HG03159 (cell line): ENCODE data around the gene FYB1.

Source experiments
- ATAC-seq: cut with Tn5 transposase; IDR thresholded peaks from one replicate; pipeline ENCODE4 v1.9.1; 2021; ENCODE audit warnings: mild to moderate bottlenecking, moderate library complexity; ENCODE audit not compliant: unreplicated experiment

The FYB1 gene

DNA sequence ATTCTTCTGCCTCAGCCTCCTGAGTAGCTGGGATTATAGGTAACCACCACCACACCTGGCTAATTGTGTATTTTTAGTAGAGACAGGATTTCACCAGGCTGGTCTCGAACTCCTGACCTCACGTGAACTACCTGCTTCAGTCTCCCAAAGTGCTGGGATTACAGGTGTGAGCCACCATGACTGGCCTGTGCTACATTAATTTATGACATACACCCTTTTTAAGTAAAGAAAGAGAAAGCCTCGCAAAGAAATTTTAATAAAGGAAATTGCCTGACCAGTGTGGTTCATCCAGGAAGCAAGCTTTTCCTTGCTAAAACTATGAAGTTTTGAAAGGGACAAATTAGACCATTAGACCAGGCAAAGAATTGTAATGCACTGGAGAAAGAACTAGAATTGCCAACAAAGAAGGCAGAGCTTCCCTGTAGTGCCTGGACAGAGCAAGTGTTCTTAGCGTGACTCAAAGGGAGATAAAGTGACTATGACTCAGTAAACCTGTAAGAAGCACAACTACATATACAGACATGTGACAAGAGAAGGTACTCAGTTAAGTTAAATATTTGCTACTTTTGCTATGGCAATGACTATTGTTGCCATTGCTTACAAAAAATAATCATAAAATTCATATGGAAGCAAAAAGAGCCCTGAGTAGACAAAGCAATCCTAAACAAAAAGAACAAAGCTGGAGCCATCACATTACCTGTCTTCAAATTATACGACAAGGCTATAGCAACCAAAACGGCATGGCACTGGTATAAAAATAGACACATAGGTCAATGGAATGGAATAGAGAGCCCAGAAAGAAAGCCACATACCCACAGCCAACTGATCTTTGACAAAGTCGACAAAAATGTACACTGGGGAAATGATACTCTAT is 54.6 kb downstream of the FYB1 start:
- ATAC-seq: peak; percentile 62

DNA sequence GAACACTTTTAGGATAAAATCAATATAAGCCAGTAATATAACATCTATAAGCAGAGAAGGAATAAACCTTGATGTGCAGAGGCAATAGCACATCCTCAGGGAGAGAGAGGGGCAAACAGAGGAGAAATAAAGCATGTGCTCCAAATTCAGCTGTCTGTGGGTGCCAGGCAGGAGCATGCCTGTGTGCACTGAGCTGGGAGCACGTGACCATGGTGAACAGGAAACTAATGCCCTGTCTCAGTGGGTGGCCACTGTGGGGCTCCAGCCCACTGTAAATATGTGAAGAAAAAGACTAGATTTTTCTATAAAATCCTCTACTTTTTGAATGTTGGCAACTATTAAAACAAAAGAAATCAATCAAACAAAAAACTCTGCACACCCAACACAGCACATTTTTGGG is 55.3 kb downstream of the FYB1 start:
- no peak for ATAC-seq

DNA sequence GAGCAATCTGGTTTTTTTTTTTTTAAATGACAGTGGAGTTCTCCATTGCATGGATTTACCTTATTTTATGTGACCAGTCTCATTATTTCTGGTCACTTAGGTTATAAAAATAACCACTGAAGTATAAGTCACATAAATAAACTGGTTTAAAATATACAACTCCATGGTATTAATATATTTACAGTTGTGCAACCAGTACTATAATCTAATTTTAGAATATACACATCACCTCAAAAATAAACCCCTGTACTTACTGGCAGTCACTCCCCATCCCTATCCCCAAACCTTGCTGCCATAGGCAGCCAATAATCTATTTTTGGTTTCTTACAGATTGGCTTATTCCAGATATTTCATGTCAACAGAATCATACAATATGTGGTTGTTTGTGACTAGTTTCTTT is 57.8 kb downstream of the FYB1 start:
- ATAC-seq: no peak

DNA sequence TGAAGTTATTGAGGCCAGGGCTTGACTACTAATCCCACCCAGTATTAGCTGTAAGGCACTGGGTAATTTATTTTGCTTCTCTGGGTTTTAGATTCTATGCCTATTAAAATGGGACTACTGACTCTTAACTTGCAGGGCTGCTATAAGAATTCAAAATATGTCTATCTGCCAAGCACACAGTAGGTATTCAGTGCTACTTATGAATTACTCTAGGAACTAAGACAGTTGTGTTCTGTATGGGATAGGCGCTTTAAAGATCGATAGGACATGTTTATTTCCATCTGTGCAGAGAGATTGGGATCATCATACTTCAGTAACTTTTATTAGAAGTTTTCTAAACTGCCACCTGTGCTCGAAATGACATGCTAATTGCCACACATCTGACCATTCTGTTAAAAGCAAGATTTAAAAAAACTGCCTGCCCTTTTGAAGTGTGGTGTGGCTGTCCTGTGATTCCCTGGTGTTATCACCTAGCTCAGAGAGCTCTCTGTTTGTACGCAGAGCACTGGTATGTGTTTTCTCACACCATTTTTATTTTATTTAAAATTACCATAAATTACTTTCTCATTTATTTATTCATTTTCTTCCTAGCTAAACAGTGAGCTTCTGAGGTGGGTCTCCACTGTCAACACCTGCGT is 58.7 kb downstream of the FYB1 start:
- ATAC-seq: no peak

DNA sequence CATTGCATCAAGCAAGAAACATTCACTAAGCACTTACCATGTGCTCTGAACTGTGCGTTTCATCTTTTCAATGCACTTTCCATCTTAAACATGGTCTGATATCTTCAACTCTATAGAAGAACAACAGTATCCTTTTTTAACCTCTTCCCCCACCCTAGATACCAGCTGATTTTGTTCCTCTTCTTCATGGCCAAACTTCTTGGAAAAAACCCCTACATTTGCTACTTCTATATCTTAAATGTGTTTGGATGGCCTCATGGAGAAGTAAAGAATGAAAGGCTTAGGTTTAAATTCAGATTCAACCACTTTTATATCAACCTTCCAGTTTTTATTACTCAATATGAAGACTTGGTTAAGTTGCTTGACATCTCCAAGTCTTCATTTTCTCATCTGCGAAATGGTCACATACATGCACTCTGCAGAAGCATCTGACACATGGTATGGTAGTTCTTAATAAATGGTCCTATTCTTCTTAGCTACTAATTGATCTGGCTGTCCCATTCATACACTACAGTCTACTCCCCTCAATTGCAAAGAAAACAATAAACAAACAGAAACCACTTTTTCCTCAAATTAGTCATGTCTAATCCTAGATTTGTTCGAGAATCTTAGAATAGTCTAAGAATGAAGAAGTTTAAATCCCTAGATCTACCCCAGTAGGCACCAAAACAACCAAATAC is 59.4 kb downstream of the FYB1 start:
- ATAC-seq: no peak

DNA sequence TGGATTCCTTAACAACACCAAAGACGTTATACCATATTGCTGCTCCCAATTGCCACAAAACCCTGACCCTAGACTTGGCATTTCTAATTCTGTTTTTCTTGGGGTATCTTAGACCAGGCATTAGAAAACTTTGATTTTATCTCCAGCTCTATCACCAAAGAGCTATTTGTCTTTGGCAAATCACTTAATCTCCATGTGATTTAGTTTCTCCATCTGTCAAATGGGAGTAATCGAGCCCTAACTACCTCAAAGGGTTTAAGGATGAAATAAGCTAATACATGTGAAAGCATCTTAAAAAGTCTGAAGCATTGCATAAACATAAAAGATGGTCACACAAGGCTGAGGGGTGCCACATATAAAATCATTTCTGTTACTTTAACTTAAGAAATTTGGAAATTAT is 60.6 kb downstream of the FYB1 start:
- no peak for ATAC-seq

DNA sequence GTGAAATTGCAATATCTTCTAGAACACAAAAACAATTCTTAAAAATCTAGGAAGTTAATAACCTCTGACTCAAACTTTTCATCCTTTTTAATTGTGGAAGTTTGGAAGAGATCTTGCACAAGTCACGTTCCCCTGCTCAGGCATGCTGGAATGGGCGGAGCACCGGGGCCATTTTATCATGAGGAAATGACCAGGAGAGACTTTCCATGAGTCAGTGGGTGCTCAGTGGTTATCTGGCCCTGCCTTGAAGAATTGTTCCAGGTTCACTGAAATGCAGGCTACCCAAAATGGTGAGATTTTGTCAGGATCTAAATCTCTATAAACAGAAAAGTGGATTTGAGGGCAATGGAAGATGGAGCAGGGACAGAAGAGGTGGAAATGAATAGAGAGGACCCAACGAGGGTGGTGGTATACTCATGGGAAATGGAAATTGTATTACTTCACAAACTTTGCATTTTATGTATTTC is 61.2 kb downstream of the FYB1 start:
- no peak for ATAC-seq

DNA sequence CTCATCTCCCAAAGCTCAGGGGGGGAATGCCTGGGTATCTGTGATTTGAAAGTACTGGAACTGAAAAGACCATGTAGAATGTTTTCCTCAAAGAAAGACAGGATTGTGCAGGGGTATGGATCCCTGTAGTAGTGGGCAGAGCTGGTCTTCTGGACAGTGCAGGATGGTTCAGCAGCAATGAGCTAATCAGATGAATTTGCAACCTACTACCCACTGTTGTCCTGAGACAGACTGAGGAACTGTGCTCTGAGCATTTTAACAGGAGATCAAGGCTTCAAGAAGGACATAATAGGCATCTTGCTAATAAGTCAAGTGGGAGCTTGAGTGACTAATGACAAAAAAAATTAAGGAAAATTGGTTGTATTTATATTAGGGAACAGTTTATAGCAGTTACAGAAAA is 61.7 kb downstream of the FYB1 start:
- ATAC-seq: no peak

DNA sequence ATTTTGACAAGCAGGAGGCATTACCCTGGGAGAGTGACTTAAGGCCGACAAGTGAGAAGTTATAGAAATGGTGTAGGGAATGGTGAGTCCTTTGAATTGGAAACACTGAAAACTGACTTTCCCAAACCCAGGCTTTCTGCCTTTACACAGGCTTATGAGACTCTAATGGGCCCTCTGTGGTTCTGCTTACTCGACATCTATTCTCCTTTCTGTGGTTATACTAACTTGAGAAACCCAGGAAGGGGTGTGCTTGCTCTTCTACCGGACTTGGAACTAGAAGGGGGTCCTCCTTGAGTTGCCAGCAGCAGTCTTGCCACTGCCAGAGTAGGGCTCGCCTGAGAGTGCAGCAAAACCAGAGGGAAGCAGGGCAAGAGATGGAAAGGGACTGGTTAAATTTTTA is 63.3 kb downstream of the FYB1 start:
- ATAC-seq: no peak

DNA sequence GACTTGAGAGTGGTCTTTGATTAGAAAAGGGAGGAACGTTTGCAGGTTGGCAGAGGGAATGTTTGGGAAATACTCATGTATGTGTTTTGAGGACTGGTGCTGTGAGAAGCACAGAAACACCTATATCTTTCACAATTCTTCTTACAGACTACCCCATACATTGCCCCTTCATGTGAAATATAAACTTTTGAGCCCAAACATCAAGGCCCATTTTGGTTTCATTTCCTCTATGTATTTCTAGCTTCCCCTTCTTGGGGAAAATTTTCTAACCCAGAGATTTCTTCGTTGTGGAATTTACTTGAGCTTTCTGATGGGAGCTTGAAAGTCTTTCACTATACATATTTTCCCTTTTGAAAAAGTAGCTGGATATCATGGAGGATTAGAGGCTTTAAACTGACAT is 67.6 kb downstream of the FYB1 start:
- ATAC-seq: no peak

DNA sequence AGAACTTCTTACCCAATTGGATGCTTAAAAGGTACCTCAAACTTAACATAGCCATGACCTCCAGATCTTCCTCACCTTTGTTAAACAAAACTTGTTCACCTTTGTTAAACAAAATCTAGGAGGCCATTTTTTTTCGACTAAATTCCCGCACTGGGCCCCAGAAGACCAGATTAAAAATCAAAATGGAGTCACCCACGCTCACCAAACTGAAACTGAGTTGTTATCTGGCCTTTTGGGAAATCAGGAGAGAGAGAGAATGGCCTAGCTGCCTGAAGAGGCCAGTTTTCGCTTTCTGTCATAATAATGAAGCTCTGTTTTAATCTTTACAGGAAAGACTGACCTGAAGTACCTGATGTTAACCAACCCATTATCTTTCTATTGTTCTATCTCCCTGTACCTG is 69.4 kb downstream of the FYB1 start:
- ATAC-seq: no peak

DNA sequence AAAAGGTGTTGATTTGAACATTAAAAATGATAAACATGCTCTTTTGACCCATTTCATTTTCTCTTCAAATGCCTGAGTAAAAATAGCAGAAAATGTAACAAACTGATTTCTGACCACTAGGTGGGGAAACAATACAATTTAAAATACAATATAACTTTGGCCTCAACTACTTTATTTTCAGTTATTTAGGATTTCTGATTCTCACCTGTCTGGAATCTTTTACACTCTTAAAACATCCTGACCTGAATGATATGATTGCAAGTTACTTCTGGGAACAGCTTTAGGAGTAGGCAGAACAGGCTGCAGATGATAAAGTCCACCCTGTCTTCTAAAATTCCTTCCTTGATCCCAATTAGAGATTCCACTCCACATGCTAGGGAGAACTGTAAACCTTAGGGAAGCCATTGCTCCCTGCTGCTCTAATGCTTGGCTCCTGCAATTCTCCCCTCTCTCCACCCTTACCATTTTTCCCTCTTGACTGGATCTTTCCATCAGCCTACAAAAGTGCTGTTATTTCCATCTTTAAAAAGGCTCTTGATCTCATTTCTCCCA is 70.3 kb downstream of the FYB1 start:
- no peak for ATAC-seq

DNA sequence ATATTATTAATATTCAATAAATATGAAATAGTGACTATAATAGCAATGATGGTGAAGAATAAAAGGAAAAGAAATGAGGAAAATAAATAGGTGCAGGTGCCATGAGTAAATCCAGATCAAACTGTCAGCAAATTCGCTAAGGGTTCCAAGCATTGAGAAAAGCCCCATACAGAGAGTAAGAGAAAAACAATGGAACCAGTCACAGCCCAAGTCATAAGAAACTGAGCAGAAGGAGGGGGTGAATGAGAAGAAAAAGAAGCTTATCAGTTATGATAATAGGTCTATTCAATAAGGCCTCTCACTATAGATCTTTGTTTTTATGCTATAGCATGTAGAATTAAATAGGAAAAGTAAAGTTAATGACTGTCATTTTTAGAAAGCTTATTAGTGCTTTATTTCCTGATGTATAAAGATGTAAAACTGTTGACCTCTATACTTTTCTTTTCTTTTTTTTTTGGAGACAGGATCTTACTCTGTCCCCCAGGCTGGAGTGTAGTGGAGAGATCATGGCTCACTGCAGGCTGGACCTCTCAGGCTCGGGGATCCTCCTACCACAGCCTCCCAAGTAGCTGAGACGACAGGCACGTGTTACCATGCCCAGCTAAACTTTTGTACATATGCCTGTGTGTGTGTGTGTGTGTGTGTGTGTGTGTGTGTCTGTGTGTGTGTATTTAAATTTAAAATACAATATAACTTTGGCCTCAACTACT is 72.4 kb downstream of the FYB1 start:
- ATAC-seq: no peak

DNA sequence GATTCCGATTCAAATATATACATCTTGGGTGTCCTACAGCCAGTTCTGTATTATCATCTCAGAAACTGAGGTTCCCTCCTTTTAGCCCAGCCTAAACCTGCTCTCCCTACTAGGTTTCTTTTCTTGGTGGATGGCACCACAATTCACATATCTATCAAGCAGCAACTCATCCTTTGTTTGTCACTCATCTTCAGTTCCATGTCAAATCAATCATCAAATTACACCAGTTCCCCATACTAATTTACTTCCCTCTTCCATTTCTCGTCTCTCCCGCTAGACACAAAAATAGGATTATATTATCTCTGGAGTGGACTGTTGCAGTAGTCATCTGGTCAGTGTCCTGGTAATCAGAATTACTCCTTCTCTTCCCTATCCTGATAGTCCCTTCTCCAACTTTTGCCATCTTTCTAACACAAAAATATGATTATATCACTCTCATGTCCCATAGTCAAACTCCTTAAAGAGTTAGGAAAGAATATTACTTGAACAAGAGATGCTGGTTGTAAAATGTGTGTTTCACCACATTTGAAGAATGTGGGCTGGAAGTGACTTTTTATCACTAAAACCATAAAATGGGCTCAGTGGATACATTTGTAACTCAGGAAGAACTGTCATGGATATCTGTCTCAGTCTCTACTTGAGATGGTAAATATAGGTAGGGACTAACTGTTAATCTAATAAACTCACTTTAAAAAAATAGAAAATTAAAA is 76.1 kb downstream of the FYB1 start:
- no peak for ATAC-seq

DNA sequence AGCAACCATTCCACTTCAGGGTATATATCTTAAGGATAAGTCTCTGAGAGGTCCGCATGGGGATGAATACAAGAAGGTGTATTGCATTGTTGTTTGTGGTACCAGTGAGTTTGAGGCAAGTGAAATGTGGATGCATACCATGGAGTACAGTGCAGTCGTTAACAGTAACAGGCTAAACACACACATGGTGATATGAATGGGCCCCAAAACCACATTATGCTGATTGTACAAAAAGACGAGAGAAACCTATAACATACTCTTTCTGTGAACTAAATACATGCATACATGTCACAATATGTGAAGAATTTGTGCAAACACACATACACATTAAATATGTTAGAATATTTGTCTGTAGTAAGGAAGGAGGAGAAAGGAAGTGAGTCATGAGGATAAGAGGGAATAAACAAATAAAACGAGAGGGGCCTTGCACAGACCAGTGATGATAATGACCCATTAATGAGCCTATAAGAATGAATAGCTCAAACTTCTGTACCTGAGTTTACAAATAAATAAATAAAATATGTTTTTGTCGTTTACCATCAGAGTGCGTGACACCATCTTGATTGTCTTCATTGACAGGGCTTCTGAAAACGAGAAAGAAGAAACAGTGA is 78.7 kb downstream of the FYB1 start:
- ATAC-seq: no peak

DNA sequence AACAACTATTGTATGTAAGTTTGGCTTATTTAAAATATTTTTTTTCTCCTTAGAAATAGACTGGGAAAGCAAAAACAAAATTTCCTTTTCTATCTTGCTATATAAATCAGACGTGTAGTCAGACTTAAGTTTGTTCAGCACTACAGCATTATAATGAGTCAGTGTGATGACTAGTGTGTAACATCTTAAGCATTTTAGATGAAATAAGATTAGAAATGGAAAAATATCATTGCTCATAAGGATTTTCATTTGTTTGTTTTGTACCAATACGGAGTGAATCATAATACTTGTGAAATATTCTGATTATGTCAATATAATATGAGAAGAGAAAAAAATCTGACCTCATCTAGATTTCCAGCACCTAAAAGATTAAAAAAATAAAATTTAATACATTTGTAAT is 80.5 kb downstream of the FYB1 start:
- no peak for ATAC-seq

DNA sequence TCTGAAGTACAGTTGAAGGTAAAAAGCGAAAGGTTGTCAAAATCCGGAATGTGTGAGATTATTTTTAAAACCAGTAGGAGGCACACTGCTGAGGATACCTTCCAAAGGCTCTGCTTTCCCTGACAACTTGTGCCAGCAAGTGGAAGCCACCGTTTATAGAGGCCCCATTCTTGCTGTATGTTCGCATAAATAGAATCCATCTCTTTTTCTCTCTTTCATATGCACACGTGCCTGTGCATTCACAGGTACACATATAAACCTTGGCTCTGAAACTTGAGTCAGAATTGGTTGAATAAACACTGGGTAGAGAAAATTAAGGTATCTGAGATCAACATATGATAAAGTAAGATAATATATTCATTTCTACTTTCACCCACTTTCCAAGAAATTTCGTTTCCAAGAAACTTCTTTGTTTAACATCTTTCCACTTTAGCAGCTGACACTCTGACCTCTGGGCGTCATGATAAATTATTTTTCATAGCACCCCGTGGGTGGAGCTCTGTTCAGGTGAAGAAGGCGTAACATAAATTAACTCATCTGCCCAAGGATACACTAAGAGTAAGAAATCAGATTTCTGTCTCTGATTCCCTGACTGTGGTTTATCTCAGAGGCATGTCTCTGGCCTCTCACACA is 81.4 kb downstream of the FYB1 start:
- ATAC-seq: no peak

DNA sequence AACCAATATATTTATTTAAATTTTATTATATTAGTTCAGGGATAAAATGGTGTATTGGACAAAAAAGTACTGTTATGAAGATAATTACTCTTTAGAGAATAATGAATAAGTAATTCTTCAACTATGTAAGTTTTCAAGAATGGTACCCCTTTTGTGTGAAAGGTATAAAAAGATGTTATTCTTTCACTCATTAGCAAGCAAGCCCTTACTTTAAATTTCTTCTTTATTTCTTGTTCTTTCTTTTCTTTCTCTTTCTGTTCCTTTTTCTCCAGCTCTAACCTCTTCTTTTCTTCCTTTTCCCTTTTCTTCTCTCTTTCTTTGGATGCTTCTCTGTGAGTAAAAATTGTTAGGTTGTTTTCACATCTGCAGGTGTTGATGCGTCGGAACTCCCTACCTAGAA is 82.0 kb downstream of the FYB1 start:
- no peak for ATAC-seq

DNA sequence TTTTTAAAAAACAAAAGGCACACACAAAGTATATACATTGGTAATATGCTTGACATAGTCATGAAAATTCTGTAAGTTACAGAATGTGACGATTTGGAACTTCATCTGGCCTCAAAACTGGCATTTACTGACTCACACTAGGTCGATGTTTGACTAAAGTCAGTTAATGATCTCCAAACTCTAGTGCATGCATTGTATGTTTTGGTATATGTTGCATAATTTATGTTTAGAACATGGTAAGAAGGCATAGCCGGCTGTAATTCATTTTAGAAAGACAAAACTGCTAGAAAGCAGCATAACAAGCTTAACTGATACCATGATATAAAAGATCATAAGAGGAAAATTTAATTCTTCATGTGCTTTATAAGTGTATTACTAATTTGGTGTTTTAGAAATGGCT is 86.6 kb downstream of the FYB1 start:
- no peak for ATAC-seq

DNA sequence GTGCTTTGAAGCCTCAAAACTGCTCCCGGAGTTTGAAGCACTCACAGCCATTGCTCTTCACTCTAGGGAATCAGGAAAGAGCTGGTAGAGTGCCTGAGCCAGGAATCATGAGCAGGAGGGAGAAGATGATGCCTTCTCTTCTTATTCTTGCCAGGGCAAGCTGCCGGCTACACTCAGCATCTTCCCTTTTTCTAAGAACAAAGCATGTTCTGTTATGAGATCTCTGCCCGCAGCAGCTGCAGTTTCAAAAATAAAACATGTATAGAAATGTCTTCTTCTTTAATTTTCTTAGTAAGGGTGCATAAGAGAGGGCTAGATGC is 87.3 kb downstream of the FYB1 start:
- no peak for ATAC-seq
